Esophagus squamous epithelium (tissue), 5 donors: ENCODE results near the gene KIF18B. TPM values are rescaled to one million over a fixed set of nuclear protein-coding genes. Genes with fewer than 3 reads are reported as not detected.

Source experiments
- DNase-seq: peaks from one replicate; lab custom pipeline; 2025; lab: John Stamatoyannopoulos, UW
- H3K27ac ChIP-seq, 4 donors: fragments of 200-600 bp; sonication (generic); one replicate each; pipeline ENCODE4 v1.5.1; 2016 to 2019; ENCODE audit warnings: mild to moderate bottlenecking in 1 of 4
- H3K27me3 ChIP-seq, 4 donors: fragments of 200-600 bp; sonication (generic); 1 replicate in 3 of 4; 2 replicates in 1 of 4; pipeline versions ENCODE4 v1.5.1 to v1.6.0; 2017 to 2021; ENCODE audit warnings: antibody characterized with exemption in 1 of 4
- H3K36me3 ChIP-seq, 3 donors: fragments of 200-600 bp; sonication (generic); one replicate each; pipeline ENCODE4 v1.5.1; 2016 to 2019
- H3K4me1 ChIP-seq, 3 donors: fragments of 200-600 bp; sonication (generic); one replicate each; pipeline ENCODE4 v1.5.1; 2017 to 2019
- H3K4me3 ChIP-seq, 4 donors: fragments of 200-600 bp; sonication (generic); 1 replicate in 3 of 4; 2 replicates in 1 of 4; pipeline ENCODE4 v1.5.1; 2016 to 2019; ENCODE audit warnings: mild to moderate bottlenecking in 2 of 4, moderate library complexity in 1 of 4
- H3K9me3 ChIP-seq, 3 donors: fragments of 200-600 bp; sonication (generic); one replicate each; pipeline ENCODE4 v1.5.1; 2016 to 2019
- POLR2A ChIP-seq, 4 donors: fragments of 450-650 bp; IDR thresholded peaks; one replicate each; pipeline ENCODE4 v1.6.1; 2017; ENCODE audit warnings: antibody characterized with exemption in 4 of 4, mild to moderate bottlenecking in 4 of 4, moderate library complexity in 3 of 4
- WGBS, 2 donors: methylation state at CpG; one replicate each; pipeline ENCODE4 v1.1.5; 2018; 5-methylcytosine and 5-hydroxymethylcytosine counted together
- intact Hi-C: fragments of 100-400 bp; cut with DNase I; formaldehyde crosslinking; loops from one replicate; pipeline ENCODE4 v1.15.0; 2022
- total RNA-seq, 4 donors: library from RNA; depleted of rRNA; stranded (reverse); fragments of >200 nt; gene quantifications; one replicate each; pipeline ENCODE4 v1.1.0, GENCODE V29; 2016
- TF ChIP-seq, protein P1 (sequence below), 6 experiments: fragments of 450-650 bp in 4 of 6; fragments of 200-600 bp in 2 of 6; sonication (generic) in 2 of 6; IDR thresholded peaks; one replicate each; pipeline ENCODE4 v1.5.1; 2016 to 2019; ENCODE audit warnings: antibody characterized with exemption in 6 of 6, mild to moderate bottlenecking in 4 of 6, moderate library complexity in 4 of 6
- donor health status: DM: yes; HTN: yes; CAD: no.

KIF18B gene
- total RNA-seq, 4 donors from 2014 or later = 3.3 to 11.1 (median 4.8) TPM

DNA sequence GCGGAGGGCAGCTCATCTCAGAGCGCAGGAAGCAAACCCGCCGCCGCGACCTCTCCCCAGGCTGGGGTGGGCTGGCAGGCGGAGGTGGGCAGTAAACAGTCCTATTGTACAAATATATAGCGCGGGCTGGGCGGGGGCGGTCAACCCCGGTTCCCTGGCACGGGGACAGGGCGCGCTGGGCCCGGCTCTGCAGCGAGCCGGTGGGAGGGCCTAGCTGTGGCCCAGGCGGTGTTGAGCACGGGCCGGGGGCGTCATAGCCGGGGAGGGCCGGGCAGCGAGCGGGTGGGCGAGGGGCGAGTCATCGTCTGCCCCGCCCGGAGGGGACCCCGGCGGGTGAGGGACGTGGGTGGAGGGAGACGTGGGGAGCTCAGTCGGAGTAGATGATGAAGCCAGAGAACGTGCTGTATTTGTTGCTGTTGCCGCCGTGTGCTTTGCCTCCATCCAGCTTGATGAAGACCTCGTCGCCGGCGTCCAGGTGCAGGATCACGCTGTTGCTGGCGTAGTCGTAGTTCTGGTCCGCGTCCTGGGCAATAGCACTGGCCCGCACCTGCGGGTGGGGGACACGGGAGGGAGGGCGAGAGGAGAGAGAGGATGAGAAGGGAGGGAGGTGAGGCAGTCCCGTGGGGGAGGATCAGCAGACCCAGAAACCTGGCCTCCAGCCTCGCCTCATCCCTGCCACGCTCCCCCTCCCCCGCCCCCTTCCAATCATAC, 12.4 kb upstream of the KIF18B start:
- no peak for DNase-seq
- TF ChIP-seq, protein P1, sequence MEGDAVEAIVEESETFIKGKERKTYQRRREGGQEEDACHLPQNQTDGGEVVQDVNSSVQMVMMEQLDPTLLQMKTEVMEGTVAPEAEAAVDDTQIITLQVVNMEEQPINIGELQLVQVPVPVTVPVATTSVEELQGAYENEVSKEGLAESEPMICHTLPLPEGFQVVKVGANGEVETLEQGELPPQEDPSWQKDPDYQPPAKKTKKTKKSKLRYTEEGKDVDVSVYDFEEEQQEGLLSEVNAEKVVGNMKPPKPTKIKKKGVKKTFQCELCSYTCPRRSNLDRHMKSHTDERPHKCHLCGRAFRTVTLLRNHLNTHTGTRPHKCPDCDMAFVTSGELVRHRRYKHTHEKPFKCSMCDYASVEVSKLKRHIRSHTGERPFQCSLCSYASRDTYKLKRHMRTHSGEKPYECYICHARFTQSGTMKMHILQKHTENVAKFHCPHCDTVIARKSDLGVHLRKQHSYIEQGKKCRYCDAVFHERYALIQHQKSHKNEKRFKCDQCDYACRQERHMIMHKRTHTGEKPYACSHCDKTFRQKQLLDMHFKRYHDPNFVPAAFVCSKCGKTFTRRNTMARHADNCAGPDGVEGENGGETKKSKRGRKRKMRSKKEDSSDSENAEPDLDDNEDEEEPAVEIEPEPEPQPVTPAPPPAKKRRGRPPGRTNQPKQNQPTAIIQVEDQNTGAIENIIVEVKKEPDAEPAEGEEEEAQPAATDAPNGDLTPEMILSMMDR (IDR thresholded peaks at IDR 0.05) = no peak
- TF ChIP-seq POLR2A (IDR thresholded peaks at IDR 0.05) = no peak
- H3K27ac ChIP-seq = no peak overlapping the region
- peaks cover 8 to 13% (median 10%) of the 10 kb centered on the region in 3 donors for H3K4me1 ChIP-seq
- H3K9me3 ChIP-seq = no peaks in the 10 kb centered on the region
- peaks cover 0 to 87% (median 0%) of the 10 kb centered on the region in 4 donors for H3K27me3 ChIP-seq
- intact Hi-C loops = no loop called here
- no peaks in the 10 kb centered on the region for H3K36me3 ChIP-seq
- H3K4me3 ChIP-seq = peak overlapping the region in 2 of 4 donors; percentile 12 to 25
- 4 to 57% methylated on average over 4 to 12 of the region's 56 CpGs for WGBS, 2 donors

DNA sequence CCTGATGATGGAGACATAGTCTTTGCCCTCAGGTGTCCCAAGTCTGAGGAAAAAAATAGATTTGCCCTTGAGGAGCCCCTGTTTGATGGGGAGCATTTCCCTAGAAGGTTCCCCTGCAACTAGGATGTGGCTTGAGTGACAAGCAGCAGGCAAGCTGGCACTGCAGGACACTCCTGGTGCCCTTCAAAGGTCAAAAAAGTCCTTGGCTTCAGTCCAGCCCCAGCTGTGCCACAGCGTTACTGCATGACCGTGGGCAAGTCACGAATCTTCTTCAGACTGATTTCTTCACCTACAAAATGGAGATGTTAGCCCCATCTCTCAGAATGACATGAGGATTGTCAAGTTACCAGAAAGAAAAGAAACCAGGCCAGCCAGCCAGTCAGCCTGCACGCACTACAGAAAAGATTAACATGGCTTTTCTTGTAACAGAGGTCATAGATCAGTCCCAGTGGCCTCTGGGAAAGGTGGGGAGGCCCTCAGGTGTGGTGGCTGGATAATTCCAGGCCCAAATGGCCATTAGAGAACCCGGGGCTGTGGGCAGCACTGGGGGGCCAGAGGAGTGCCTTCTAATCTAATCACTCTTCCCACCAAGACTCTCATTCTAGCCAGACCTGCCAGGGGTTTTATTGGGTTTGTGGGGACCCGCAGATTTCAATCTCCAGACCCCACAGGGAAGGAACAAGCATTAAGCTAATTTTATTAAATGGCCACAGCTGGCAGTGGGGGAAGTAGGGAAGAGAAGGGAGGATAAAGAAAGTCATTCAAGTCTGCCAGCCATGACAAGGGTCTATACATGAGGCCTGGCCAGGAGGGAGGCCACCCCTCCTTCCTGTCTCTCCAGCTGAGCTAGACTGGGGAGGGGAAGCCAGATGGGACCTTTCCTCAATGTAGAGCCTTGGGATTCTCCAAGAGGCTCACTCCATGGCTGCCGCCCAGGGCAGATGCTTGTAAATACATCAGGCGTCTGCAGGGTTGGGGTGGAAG, 9.7 kb upstream of the KIF18B start:
- H3K4me3 ChIP-seq = no peak overlapping the region
- peaks cover 0 to 62% (median 0%) of the 10 kb centered on the region in 4 donors for H3K27me3 ChIP-seq
- intact Hi-C loops = no loop called here
- peaks cover 8 to 13% (median 10%) of the 10 kb centered on the region in 3 donors for H3K4me1 ChIP-seq
- no peak overlapping the region for H3K27ac ChIP-seq
- no peak for DNase-seq
- WGBS, 2 donors = 77 to 78% methylated on average over 4 to 7 of the region's 8 CpGs
- no peaks in the 10 kb centered on the region for H3K36me3 ChIP-seq
- H3K9me3 ChIP-seq = no peaks in the 10 kb centered on the region
- TF ChIP-seq, protein P1 (IDR thresholded peaks at IDR 0.05) = no peak
- TF ChIP-seq POLR2A (IDR thresholded peaks at IDR 0.05) = no peak

DNA sequence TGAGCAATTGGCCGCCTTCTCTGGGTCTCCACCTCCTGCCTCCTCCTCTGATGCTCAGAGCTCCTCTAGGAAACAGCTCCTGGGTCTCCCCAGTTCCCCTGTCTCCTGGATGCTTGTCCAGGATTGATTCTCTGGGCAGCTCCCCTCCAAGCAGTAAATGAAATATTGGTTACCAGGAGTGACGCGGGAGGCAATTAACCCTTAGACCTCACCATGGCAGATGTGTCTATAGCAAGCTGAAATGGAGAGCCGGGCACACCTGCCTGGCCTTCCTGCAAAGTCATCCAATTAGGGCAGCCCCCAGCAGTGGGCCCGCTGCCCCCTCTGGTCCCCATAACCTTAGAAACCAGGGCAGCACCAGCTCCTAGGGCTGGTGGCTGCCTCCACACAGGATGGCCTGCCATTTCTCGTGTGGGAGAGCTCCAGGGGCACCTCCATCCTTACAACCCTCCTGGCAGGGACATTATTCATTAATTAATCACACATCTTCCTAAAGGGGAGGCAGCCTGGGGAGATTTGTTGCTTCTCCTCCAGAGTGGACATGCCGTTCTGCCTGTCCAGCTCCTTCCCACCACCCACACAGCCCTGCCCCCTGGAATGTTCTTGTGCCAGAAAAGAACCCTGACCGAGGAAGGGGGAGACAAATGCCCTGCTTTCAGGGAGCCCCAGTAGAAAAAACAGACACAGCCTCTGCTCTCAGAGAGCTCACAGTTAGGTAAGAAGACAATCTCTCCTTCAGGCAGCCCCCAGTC, 8.3 kb upstream of the KIF18B start:
- WGBS, 2 donors = 51 to 100% methylated on average over 1 to 5 of the region's 8 CpGs
- TF ChIP-seq, protein P1 (IDR thresholded peaks at IDR 0.05) = no peak
- no peak for TF ChIP-seq POLR2A (IDR thresholded peaks at IDR 0.05)
- intact Hi-C loops = no loop called here

DNA sequence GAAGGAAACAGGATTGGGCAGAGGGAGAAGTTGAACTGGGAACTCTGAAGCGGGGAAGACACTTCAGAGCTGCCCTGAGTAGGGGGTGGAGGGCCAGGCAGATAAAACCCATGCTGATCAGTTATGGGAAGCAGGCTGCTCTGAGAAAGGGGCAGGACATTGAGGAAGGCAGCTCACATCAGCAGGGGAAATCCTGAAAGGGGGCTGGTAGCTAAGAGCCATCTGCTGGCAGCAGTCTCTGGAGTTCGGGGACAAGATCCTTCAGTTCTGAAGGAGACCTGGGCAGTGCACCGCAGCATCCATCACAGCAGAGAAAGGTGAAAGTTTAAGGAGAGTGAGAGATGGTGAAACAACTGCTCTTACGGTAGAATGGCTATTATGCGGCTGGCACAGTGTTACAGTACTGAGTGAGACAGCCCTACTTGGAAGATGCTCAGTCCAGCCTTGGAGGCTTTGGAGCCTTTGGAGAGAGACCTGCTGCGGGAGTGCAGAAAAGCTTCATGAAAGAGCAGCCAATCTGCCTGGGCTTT, 5.4 kb upstream of the KIF18B start:
- Histone ChIP-seq H3K4me1 (peaks cover 3 to 5% (median 4%) of the 10 kb centered on the region in 3 donors), H3K4me3 (no peak overlapping the region), H3K27me3 (peaks cover 0 to 23% (median 0%) of the 10 kb centered on the region in 4 donors), H3K9me3 (no peaks in the 10 kb centered on the region), H3K36me3 (no peaks in the 10 kb centered on the region), H3K27ac (no peak overlapping the region)
- no peak for TF ChIP-seq POLR2A (IDR thresholded peaks at IDR 0.05)
- TF ChIP-seq, protein P1 (IDR thresholded peaks at IDR 0.05) = no peak
- WGBS, 2 donors = 76% methylated on average over 6 of the region's 6 CpGs
- intact Hi-C loops = no loop called here
- no peak for DNase-seq

More for the DNA sequence above, 8.3 kb upstream of the KIF18B start:
- no peaks in the 10 kb centered on the region for H3K36me3 ChIP-seq
- peaks cover 0 to 51% (median 0%) of the 10 kb centered on the region in 4 donors for H3K27me3 ChIP-seq
- peaks cover 8 to 13% (median 10%) of the 10 kb centered on the region in 3 donors for H3K4me1 ChIP-seq
- no peaks in the 10 kb centered on the region for H3K9me3 ChIP-seq
- no peak overlapping the region for H3K27ac ChIP-seq
- H3K4me3 ChIP-seq = no peak overlapping the region
- DNase-seq = no peak
